ENCODE data around the gene HELT. TPM values are rescaled to one million over a fixed set of nuclear protein-coding genes. Genes with fewer than 3 reads are reported as not detected.
A peak's percentile ranks its signal among the peaks of the same experiment; 100 is the strongest.

HELT gene
- total RNA-seq, 4 donors from 2014 or later = not detected

DNA sequence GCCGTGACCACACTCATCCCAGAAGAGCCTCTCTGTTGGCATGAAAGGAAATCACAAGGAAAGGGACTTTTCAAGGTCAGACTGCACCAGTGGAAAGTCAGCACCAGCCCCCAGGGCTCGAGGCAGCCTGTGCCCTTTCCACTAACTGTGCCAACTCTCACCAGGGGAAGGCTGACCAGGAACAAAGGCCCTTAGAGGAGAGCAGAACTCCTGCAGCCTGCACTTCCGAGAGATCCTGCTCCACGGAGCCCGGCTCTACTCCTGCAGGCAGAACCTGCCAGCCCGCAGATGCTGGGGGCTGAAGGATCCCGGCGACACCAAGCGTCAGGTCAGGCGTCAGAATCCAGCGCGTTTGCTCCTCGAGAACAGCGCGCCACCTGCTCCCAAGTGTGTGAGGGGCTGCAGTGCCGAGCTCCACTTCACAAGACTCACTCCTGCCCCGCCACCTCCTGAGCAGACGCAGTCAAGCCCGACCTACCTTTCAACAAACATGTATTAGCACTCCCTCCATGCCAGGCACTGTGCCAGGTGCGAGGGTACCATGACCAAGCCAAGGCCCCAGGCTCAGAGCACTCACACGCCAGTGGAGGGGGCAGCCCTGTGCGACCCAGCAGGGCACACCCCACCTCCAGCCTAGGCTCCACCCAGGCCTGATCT is 13.6 kb upstream of the HELT start:
- Histone ChIP-seq H3K9me3 (no peaks in the 10 kb centered on the region), H3K4me3 (peak overlapping the region in 1 of 4 donors; percentile 15), H3K36me3 (no peaks in the 10 kb centered on the region), H3K4me1 (peaks cover 0 to 10% (median 6%) of the 10 kb centered on the region in 4 donors), H3K27ac (no peak overlapping the region), H3K27me3 (peaks cover 19% of the 10 kb centered on the region)
- WGBS, 2 donors (ENCODE audit: low coverage in 1 of 2) = 20 to 46% methylated on average over 1 to 21 of the region's 22 CpGs
- intact Hi-C loops (cut with DNase I; ENCODE audit: low total_unique reads) = no loop called here
- DNase-seq = peak; percentile 16
- in situ Hi-C loops (cut with MboI; ENCODE audit: low pct_ligation_motif_present in 1 of 4, low pct_unique_long_range_greater_than_20kb in 1 of 4, low sequenced_read_pairs in 3 of 4) = loop anchor here in 1 of 4 donors (10.0 kb wide), 1 partner anchor 260 kb away; no protein-coding TSS in a partner anchor
- TF ChIP-seq CTCF (IDR thresholded peaks at IDR 0.05) (no peak), EP300 (IDR thresholded peaks at IDR 0.05; ENCODE audit: low read depth) (no peak), POLR2A (IDR thresholded peaks at IDR 0.05) (no peak), POLR2AphosphoS5 (IDR thresholded peaks at IDR 0.05) (no peak)

- Histone ChIP-seq H3K4me1 (peaks cover 0 to 10% (median 6%) of the 10 kb centered on the region in 4 donors), H3K4me3 (peak overlapping the region in 1 of 4 donors; percentile 15), H3K36me3 (no peaks in the 10 kb centered on the region), H3K27me3 (peaks cover 25% of the 10 kb centered on the region), H3K9me3 (no peaks in the 10 kb centered on the region), H3K27ac (no peak overlapping the region)
- in situ Hi-C loops (cut with MboI; ENCODE audit: low pct_ligation_motif_present in 1 of 4, low pct_unique_long_range_greater_than_20kb in 1 of 4, low sequenced_read_pairs in 3 of 4) = loop anchor here in 1 of 4 donors (10.0 kb wide), 1 partner anchor 261 kb away; no protein-coding TSS in a partner anchor
- 5 to 10% methylated on average over 3 to 22 of the region's 22 CpGs for WGBS, 2 donors (ENCODE audit: low coverage in 1 of 2)
- peak; percentile 76 to 96 (median 87) for TF ChIP-seq CTCF (IDR thresholded peaks at IDR 0.05)
- TF ChIP-seq POLR2A (IDR thresholded peaks at IDR 0.05) = no peak
- TF ChIP-seq EP300 (IDR thresholded peaks at IDR 0.05; ENCODE audit: low read depth) = no peak
- intact Hi-C loops (cut with DNase I; ENCODE audit: low total_unique reads) = no loop called here
- DNase-seq = peak; percentile 85
These were observed 13.0 kb upstream of the HELT start for GRCh38 chr4:185005219-185005819.

- no peaks in the 10 kb centered on the region for H3K4me1 ChIP-seq
- H3K27me3 ChIP-seq = peaks cover 86% of the 10 kb centered on the region
- H3K9me3 ChIP-seq = no peaks in the 10 kb centered on the region
- intact Hi-C loops (cut with DNase I; ENCODE audit: low total_unique reads) (no loop called here), in situ Hi-C loops (cut with MboI; ENCODE audit: low pct_ligation_motif_present in 1 of 4, low pct_unique_long_range_greater_than_20kb in 1 of 4, low sequenced_read_pairs in 3 of 4) (no loop called here)
- H3K4me3 ChIP-seq = no peak overlapping the region
- no peak for TF ChIP-seq EP300 (IDR thresholded peaks at IDR 0.05; ENCODE audit: low read depth)
- peak in 4 of 5 experiments; percentile 22 to 29 (median 27) for TF ChIP-seq CTCF (IDR thresholded peaks at IDR 0.05)
- WGBS, 2 donors (ENCODE audit: low coverage in 1 of 2) = 23% methylated on average over 8 of the region's 8 CpGs; no CpG with 5 or more reads in 1 of the 2 donors
- H3K27ac ChIP-seq = no peak overlapping the region
- DNase-seq = no peak
- H3K36me3 ChIP-seq = no peaks in the 10 kb centered on the region
These were observed 6.9 kb upstream of the HELT start for GRCh38 chr4:185011408-185011807.

DNA sequence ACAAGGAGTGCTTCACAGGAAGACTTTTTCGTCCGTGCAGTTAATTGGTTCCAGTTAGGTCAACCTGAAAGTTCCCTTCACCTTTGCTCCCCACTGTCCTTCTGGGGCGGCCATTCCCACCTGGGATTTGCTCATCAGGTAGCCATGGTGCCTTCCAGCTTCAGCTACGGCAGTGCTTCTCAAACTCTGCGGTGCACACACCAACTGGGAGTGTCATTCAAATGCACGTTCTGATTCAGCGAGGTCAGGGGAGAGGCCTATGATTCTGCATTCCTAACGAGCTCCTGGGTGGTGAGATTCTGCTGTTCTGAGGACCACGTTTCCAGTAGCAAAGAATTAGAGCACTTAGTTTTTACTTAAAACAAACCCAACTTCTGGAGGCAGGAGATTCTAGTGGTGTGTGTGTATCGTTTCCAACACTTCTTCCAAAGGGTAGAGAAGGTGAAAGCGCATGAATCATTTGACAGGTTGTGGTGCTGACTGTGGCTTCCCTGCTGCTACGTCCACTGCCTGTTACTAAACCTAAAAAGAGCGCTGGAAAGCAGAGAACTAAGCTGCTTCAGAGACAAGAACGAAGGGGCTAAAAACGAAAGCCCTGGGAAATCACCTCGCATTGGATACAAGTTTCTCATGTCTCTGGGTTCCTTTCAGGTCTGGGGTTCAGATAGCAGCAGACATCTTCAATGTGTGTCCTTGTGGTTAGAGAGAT is 4.7 kb upstream of the HELT start:
- Histone ChIP-seq H3K4me1 (no peaks in the 10 kb centered on the region), H3K27ac (no peak overlapping the region), H3K4me3 (no peak overlapping the region), H3K36me3 (no peaks in the 10 kb centered on the region), H3K9me3 (no peaks in the 10 kb centered on the region), H3K27me3 (peaks cover 99% of the 10 kb centered on the region)
- in situ Hi-C loops (cut with MboI; ENCODE audit: low pct_ligation_motif_present in 1 of 4, low pct_unique_long_range_greater_than_20kb in 1 of 4, low sequenced_read_pairs in 3 of 4) = no loop called here
- TF ChIP-seq CTCF (IDR thresholded peaks at IDR 0.05) (no peak), POLR2A (IDR thresholded peaks at IDR 0.05) (no peak)
- DNase-seq = no peak
- intact Hi-C loops (cut with DNase I; ENCODE audit: low total_unique reads) = no loop called here
- WGBS, 2 donors (ENCODE audit: low coverage in 1 of 2) = 46 to 52% methylated on average over 11 to 16 of the region's 16 CpGs
